ENCODE results near the gene PAK1IP1.

PAK1IP1 gene

GRCh38 chr6:10687582-10687981 is 7.2 kb upstream of the PAK1IP1 start:
- Histone ChIP-seq H3K9ac (ENCODE audit: low read depth, low read length, poor library complexity, severe bottlenecking) (no peak overlapping the region), H3F3A (ENCODE audit: low read depth) (no peaks in the 10 kb centered on the region), H3K79me2 (ENCODE audit: insufficient read depth, low read length) (no peaks in the 10 kb centered on the region), H3K36me3 (ENCODE audit: insufficient read depth, low read length) (no peaks in the 10 kb centered on the region), H3K9me2 (replicated peaks; ENCODE audit: low read depth, low read length) (no peaks in the 10 kb centered on the region), H3K9me3 (ENCODE audit: insufficient read depth, low read depth, low read length) (no peaks in the 10 kb centered on the region), H3K27me3 (ENCODE audit: insufficient read depth, low read length, poor library complexity, severe bottlenecking) (no peaks in the 10 kb centered on the region), H4K20me1 (ENCODE audit: insufficient read depth, low read length, poor library complexity, severe bottlenecking) (no peaks in the 10 kb centered on the region), H3K4me2 (ENCODE audit: low read depth, low read length, poor library complexity, severe bottlenecking) (no peak overlapping the region), H2AFZ (ENCODE audit: low read length) (no peak overlapping the region), H3K4me3 (ENCODE audit: low read length, poor library complexity, severe bottlenecking) (no peak overlapping the region), H3K4me1 (ENCODE audit: insufficient read depth, low read length, poor library complexity, severe bottlenecking) (peaks cover 5% of the 10 kb centered on the region)
- TF ChIP-seq EZH2phosphoT487 (IDR thresholded peaks at IDR 0.05; ENCODE audit: borderline replicate concordance) = no peak
- TF ChIP-seq, protein P1, sequence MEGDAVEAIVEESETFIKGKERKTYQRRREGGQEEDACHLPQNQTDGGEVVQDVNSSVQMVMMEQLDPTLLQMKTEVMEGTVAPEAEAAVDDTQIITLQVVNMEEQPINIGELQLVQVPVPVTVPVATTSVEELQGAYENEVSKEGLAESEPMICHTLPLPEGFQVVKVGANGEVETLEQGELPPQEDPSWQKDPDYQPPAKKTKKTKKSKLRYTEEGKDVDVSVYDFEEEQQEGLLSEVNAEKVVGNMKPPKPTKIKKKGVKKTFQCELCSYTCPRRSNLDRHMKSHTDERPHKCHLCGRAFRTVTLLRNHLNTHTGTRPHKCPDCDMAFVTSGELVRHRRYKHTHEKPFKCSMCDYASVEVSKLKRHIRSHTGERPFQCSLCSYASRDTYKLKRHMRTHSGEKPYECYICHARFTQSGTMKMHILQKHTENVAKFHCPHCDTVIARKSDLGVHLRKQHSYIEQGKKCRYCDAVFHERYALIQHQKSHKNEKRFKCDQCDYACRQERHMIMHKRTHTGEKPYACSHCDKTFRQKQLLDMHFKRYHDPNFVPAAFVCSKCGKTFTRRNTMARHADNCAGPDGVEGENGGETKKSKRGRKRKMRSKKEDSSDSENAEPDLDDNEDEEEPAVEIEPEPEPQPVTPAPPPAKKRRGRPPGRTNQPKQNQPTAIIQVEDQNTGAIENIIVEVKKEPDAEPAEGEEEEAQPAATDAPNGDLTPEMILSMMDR (conservative IDR thresholded peaks at IDR 0.05; ENCODE audit: low read length) = no peak

DNA sequence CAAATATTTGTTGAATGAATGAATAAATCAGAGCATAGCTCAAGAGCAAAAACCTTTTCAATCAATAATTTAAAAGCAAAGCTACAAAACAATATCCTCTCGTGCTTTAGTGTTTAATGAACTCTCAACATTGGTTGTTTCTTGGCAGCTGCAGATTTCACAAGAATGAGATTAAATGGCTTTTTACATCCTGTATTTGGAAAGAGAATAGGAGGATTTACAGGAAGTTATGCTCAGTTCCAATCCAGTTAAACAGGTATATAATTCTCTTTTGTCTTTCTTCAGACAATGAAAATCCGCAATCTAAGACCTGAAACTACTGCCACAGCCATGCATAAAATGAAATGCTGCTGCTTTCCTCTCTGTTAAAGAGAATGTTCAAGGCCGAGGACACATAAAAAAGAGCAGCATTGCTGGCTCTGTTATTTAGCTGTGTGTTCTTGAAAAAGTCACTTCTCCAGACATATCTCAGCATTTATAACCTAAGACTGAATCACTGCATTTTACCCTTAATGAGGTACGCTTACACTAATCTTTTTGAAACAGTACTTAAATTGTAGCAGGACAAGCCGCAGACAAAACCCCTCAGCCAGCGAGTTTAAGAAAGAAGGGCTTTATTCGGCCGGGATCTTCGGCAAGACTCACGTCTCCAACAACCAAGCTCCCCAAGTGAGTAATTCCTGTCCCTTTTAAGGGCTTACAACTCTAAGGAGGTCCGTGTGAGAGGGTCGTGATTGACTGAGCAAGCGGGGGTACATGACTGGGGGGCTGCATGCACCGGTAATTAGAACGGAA is 3.9 kb upstream of the PAK1IP1 start:
- Histone ChIP-seq H3K79me2 (ENCODE audit: insufficient read depth, low read length) (peaks cover 23% of the 10 kb centered on the region), H4K20me1 (ENCODE audit: insufficient read depth, low read length, poor library complexity, severe bottlenecking) (no peaks in the 10 kb centered on the region), H3K4me1 (ENCODE audit: insufficient read depth, low read length, poor library complexity, severe bottlenecking) (peaks cover 13% of the 10 kb centered on the region), H3F3A (ENCODE audit: low read depth) (no peaks in the 10 kb centered on the region), H3K9me2 (replicated peaks; ENCODE audit: low read depth, low read length) (no peaks in the 10 kb centered on the region), H2AFZ (ENCODE audit: low read length) (no peak overlapping the region), H3K4me3 (ENCODE audit: low read length, poor library complexity, severe bottlenecking) (no peak overlapping the region), H3K36me3 (ENCODE audit: insufficient read depth, low read length) (no peaks in the 10 kb centered on the region), H3K9me3 (ENCODE audit: insufficient read depth, low read depth, low read length) (no peaks in the 10 kb centered on the region), H3K4me2 (ENCODE audit: low read depth, low read length, poor library complexity, severe bottlenecking) (no peak overlapping the region), H3K27me3 (ENCODE audit: insufficient read depth, low read length, poor library complexity, severe bottlenecking) (no peaks in the 10 kb centered on the region), H3K9ac (ENCODE audit: low read depth, low read length, poor library complexity, severe bottlenecking) (no peak overlapping the region)
- no peak for TF ChIP-seq EZH2phosphoT487 (IDR thresholded peaks at IDR 0.05; ENCODE audit: borderline replicate concordance)

- H3K36me3 ChIP-seq (ENCODE audit: insufficient read depth, low read length) = no peaks in the 10 kb centered on the region
- no peaks in the 10 kb centered on the region for H3F3A ChIP-seq (ENCODE audit: low read depth)
- peak overlapping the region; percentile 98 for H3K4me2 ChIP-seq (ENCODE audit: low read depth, low read length, poor library complexity, severe bottlenecking)
- H3K4me3 ChIP-seq (ENCODE audit: low read length, poor library complexity, severe bottlenecking) = peak overlapping the region; percentile 86
- H3K9me3 ChIP-seq (ENCODE audit: insufficient read depth, low read depth, low read length) = no peaks in the 10 kb centered on the region
- TF ChIP-seq EZH2phosphoT487 (IDR thresholded peaks at IDR 0.05; ENCODE audit: borderline replicate concordance) = no peak
- TF ChIP-seq, protein P1 (conservative IDR thresholded peaks at IDR 0.05; ENCODE audit: low read length) = no peak
- peak overlapping the region; percentile 82 for H3K9ac ChIP-seq (ENCODE audit: low read depth, low read length, poor library complexity, severe bottlenecking)
- H2AFZ ChIP-seq (ENCODE audit: low read length) = no peak overlapping the region
- H3K79me2 ChIP-seq (ENCODE audit: insufficient read depth, low read length) = peaks cover 44% of the 10 kb centered on the region
- peaks cover 25% of the 10 kb centered on the region for H3K4me1 ChIP-seq (ENCODE audit: insufficient read depth, low read length, poor library complexity, severe bottlenecking)
- no peaks in the 10 kb centered on the region for H3K9me2 ChIP-seq (replicated peaks; ENCODE audit: low read depth, low read length)
- no peaks in the 10 kb centered on the region for H4K20me1 ChIP-seq (ENCODE audit: insufficient read depth, low read length, poor library complexity, severe bottlenecking)
- no peaks in the 10 kb centered on the region for H3K27me3 ChIP-seq (ENCODE audit: insufficient read depth, low read length, poor library complexity, severe bottlenecking)
These were observed 1.7 kb upstream of the PAK1IP1 start for GRCh38 chr6:10692965-10693538.

All from Loucy (cell line).